Activated T-helper 17 cell treated with anti-CD3 and anti-CD28 coated beads, Interleukin-2, amount 50 U/mL, for 72 hours (primary cell): Measurements from ENCODE around the gene NDUFA9. TPM values are rescaled to one million over a fixed set of nuclear protein-coding genes. Genes with fewer than 3 reads are reported as not detected.

Experiments
- ATAC-seq: fragments of 150-1000 bp; cut with Tn5 transposase; replicated peaks from 2 replicates; pipeline ENCODE4 v1.10.0; 2021; ENCODE audit warnings: mild to moderate bottlenecking, moderate library complexity
- H3K27ac Mint-ChIP-seq: one replicate; pipeline ENCODE4 v1.8.0; 2022; ENCODE audit warnings: mixed read lengths
- H3K27me3 Mint-ChIP-seq: one replicate; pipeline ENCODE4 v1.8.0; 2022; ENCODE audit warnings: mixed read lengths
- H3K36me3 Mint-ChIP-seq: one replicate; pipeline ENCODE4 v1.8.0; 2022; ENCODE audit warnings: low read depth, mild to moderate bottlenecking, mixed read lengths
- H3K4me1 Mint-ChIP-seq: one replicate; pipeline ENCODE4 v1.8.0; 2022; ENCODE audit warnings: mixed read lengths
- H3K4me3 Mint-ChIP-seq: one replicate; pipeline ENCODE4 v1.8.0; 2022; ENCODE audit warnings: mild to moderate bottlenecking, mixed read lengths
- H3K9me3 Mint-ChIP-seq: one replicate; pipeline ENCODE4 v1.8.0; 2022; ENCODE audit warnings: mixed read lengths
- total RNA-seq, 2 donors: library from RNA; stranded (reverse); gene quantifications; one replicate each; pipeline ENCODE4 v1.2.3, GENCODE V29; 2022

NDUFA9 gene
- total RNA-seq, 2 donors from 2014 or later = 68.1 to 139 TPM

GRCh38 chr12:4649358-4649661, 396 bp downstream of the NDUFA9 start:
- Mint-ChIP-seq H3K27ac (peak overlapping the region; percentile 94), H3K36me3 (peaks cover 2% of the 10 kb centered on the region), H3K27me3 (no peaks in the 10 kb centered on the region), H3K4me1 (peaks cover 31% of the 10 kb centered on the region), H3K4me3 (peak overlapping the region; percentile 100), H3K9me3 (no peaks in the 10 kb centered on the region)
- ATAC-seq = no peak

DNA sequence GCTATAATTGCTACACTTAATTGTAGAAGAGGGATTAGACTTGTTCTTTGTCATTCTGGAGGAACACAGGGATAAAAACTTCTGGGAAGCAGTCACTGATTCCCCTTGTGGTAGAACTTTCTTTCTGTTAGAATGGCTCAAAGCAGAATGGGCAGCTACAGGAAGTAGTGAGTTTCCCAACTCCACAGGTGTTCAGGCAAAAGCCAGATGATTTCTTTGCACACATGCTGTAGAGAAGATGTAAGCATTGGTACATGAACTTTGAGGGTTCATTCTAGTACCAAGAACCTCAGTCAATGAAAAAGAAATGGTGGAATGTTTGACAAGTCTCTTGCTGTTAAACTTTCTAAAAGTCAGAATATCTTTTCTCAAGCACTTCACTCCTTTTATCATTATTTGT, 4.3 kb downstream of the NDUFA9 start:
- ATAC-seq = no peak
- Mint-ChIP-seq H3K27ac (no peak overlapping the region), H3K27me3 (no peaks in the 10 kb centered on the region), H3K9me3 (no peaks in the 10 kb centered on the region), H3K4me3 (no peak overlapping the region), H3K4me1 (peaks cover 31% of the 10 kb centered on the region), H3K36me3 (peaks cover 42% of the 10 kb centered on the region)

DNA sequence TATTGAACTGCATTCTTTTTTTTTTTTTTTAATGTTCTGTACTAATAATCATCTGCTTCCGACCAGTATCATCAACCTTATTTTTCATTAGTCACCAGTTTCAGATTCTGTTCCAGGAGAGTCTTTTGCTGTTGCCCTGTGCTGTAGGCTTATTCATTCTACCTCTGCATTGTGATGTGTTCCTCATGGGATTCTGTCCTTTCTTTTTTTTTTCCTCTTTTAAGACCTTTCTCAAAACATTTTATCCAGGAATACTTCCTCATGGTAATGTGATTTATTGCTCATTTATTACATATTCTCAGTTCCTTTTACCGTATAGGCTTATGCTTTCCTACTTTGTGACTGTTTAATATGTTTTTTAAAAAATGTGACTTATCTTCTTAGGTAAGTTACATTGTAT, 4.8 kb downstream of the NDUFA9 start:
- H3K36me3 Mint-ChIP-seq = peaks cover 44% of the 10 kb centered on the region
- H3K27me3 Mint-ChIP-seq = no peaks in the 10 kb centered on the region
- no peaks in the 10 kb centered on the region for H3K9me3 Mint-ChIP-seq
- peaks cover 31% of the 10 kb centered on the region for H3K4me1 Mint-ChIP-seq
- no peak overlapping the region for H3K4me3 Mint-ChIP-seq
- peak overlapping the region; percentile 26 for H3K27ac Mint-ChIP-seq
- no peak for ATAC-seq

- H3K36me3 Mint-ChIP-seq = peaks cover 33% of the 10 kb centered on the region
- no peak overlapping the region for H3K4me3 Mint-ChIP-seq
- no peaks in the 10 kb centered on the region for H3K4me1 Mint-ChIP-seq
- H3K27ac Mint-ChIP-seq = no peak overlapping the region
- no peak for ATAC-seq
- no peaks in the 10 kb centered on the region for H3K27me3 Mint-ChIP-seq
- no peaks in the 10 kb centered on the region for H3K9me3 Mint-ChIP-seq
Measured at GRCh38 chr12:4663971-4664505, 15.1 kb downstream of the NDUFA9 start.

GRCh38 chr12:4665236-4665635, 16.3 kb downstream of the NDUFA9 start:
- Mint-ChIP-seq H3K27ac (no peak overlapping the region), H3K36me3 (peaks cover 45% of the 10 kb centered on the region), H3K9me3 (no peaks in the 10 kb centered on the region), H3K27me3 (no peaks in the 10 kb centered on the region), H3K4me1 (no peaks in the 10 kb centered on the region), H3K4me3 (no peak overlapping the region)
- no peak for ATAC-seq

DNA sequence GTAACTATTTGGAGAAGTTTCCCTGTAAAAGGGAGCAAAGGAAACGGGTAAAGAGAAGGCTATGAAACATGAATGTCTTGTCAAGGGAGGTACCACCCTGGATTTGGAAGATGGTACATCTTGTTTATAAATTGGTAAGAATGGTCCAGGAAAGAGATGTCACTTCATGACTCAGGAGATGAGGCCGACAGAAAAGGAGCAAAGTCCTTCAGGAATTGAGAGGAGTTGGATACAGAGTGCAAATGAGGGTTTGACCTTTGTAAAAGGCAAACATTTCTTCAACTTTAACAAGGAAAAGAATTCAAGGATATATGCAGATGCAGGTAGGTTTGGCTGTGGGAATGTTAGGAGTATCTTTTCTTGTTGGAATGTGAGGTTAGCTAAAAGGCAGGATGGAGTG, 30.8 kb downstream of the NDUFA9 start:
- Mint-ChIP-seq H3K27ac (no peak overlapping the region), H3K27me3 (no peaks in the 10 kb centered on the region), H3K9me3 (no peaks in the 10 kb centered on the region), H3K4me1 (no peaks in the 10 kb centered on the region), H3K36me3 (peaks cover 58% of the 10 kb centered on the region), H3K4me3 (no peak overlapping the region)
- ATAC-seq = no peak

DNA sequence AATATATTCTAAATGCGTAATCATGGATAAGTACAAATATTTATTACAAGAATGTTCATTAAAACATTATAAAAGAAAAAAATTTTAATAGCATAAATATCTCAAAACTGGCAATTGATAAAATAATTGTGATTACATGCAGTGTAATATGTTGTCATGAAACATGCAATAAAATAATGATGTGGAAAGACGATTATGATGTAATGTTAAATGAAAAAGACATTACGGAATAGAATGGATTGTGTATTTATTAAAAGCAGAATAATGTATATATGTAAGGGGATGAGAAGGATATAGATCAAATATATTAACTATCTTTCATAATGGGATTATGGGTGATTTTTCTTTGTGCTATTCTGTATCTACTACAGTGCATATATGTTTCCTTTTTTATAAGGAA, 32.8 kb downstream of the NDUFA9 start:
- no peak for ATAC-seq
- Mint-ChIP-seq H3K4me3 (no peak overlapping the region), H3K27ac (no peak overlapping the region), H3K27me3 (no peaks in the 10 kb centered on the region), H3K36me3 (peaks cover 79% of the 10 kb centered on the region), H3K4me1 (no peaks in the 10 kb centered on the region), H3K9me3 (no peaks in the 10 kb centered on the region)

DNA sequence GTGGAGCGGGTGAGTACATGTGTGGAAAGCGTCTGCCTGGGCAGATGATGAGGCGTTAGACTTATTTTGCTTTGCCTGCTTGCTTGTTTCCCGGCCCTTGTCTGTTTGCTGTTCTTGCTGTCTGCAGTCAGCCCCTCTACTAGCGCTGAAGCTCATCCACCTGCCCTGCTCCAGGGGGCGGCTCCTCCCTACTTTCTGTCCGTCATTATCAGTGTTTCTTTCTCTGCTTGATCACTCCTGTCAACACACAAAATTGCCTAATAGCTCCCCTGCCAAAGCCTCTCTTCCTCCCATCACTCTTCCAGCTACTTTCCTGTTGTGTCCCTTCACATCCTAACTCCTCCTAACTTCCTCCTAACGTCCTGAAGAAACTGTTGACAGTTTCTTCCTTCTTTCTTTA, 36.4 kb downstream of the NDUFA9 start:
- no peaks in the 10 kb centered on the region for H3K27me3 Mint-ChIP-seq
- no peaks in the 10 kb centered on the region for H3K4me1 Mint-ChIP-seq
- no peak for ATAC-seq
- no peak overlapping the region for H3K27ac Mint-ChIP-seq
- no peaks in the 10 kb centered on the region for H3K9me3 Mint-ChIP-seq
- no peak overlapping the region for H3K4me3 Mint-ChIP-seq
- H3K36me3 Mint-ChIP-seq = peaks cover 90% of the 10 kb centered on the region

DNA sequence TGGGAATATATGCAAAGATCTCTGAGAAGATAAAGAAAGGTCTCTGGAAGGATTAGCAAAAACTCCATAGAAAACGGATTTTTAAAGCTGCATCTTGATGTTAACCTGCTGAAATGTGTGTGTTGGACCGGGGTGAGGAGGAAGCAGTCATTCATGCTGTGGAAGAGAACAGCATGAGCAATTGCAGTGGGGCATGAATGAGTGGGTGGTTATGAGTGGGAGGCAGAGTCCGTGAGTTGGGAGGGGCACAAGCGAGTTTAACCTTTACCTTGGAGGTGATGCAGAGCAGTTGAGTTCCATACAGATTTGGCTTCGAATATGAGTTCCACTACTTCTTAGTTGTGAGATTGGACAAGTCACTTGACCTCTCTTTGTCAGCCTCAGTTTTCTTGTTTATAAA, 41.8 kb downstream of the NDUFA9 start:
- Mint-ChIP-seq H3K4me3 (no peak overlapping the region), H3K36me3 (peaks cover 69% of the 10 kb centered on the region), H3K27ac (no peak overlapping the region), H3K4me1 (no peaks in the 10 kb centered on the region), H3K9me3 (no peaks in the 10 kb centered on the region), H3K27me3 (no peaks in the 10 kb centered on the region)
- no peak for ATAC-seq

Other genes with a start within 250 kb of the NDUFA9 start
- not detected for gene FGF6, start 203.3 kb upstream of the NDUFA9 start, total RNA-seq
- 10 to 100 TPM; 43.9 to 56.7 TPM for gene RAD51AP1, start 110.2 kb upstream of the NDUFA9 start, total RNA-seq
- gene DYRK4, start 86.9 kb upstream of the NDUFA9 start, total RNA-seq = 10 to 100 TPM; 22.0 to 29.2 TPM
- 1 to 10 TPM; 1.6 to 1.7 TPM for gene AKAP3, start 63 bp upstream of the NDUFA9 start, total RNA-seq
- gene GALNT8, start 71.3 kb downstream of the NDUFA9 start, total RNA-seq = under 1 TPM; 0.87 to 0.89 TPM